Left renal cortex interstitium (tissue), 4 donors: ENCODE measurements around the gene KBTBD13. TPM values are rescaled to one million over a fixed set of nuclear protein-coding genes. Genes with fewer than 3 reads are reported as not detected.

ENCODE experiments used
- DNase-seq, 4 donors: peaks; one replicate each; pipeline ENCODE4 v3.0.0-alpha.2; 2013; ENCODE audit warnings: low read depth in 4 of 4, low spot score in 2 of 4, missing footprints in 1 of 4
- polyA plus RNA-seq, 4 donors: library from polyadenylated mRNA; unstranded; fragments of 120-200 nt; gene quantifications; one replicate each; pipeline ENCODE4 v1.2.1, GENCODE V29; 2013; ENCODE audit not compliant: insufficient read length in 4 of 4

KBTBD13 gene
- polyA plus RNA-seq, 4 donors: 0.04 to 0.05 (median 0.05) TPM; not detected in 1

DNA sequence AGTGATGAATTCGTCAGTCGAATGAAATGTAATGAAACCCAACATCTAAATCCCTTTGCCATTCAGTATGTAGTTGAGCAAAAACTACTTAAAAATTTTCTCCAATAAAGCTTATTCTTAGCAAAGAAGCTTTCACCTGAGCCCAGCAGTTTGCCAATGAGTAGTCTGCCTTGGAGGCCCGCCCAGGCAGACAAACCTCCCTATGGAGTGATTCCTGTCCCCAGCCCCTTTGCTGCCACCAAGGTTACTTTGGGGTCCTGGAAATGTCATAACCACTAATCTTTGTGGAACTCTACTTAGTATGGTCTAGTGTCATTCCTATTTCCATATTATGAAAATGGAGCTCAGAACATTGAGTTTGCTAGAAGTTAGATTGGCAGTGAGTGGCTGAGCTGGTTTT, 26.4 kb downstream of the KBTBD13 start:
- DNase-seq: no peak

DNA sequence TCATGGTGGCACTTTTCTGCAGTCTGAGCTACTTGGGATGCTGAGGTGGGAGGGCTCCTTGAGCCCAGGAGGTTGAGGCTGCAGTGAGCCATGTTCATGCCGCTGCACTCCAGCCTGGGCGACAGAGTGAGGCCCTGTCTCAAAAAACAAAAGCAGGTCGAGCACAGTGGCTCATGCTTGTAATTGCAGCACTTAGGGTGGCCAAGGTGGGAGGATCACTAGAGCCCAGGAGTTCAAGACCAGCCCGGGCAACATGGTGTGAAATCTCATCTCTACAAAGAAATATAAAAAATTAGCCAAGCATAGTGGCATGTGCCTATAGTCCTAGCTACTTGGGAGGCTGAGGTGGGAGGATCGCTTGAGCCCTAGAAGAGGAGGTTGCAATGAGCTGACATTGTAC, 28.5 kb downstream of the KBTBD13 start:
- no peak for DNase-seq

DNA sequence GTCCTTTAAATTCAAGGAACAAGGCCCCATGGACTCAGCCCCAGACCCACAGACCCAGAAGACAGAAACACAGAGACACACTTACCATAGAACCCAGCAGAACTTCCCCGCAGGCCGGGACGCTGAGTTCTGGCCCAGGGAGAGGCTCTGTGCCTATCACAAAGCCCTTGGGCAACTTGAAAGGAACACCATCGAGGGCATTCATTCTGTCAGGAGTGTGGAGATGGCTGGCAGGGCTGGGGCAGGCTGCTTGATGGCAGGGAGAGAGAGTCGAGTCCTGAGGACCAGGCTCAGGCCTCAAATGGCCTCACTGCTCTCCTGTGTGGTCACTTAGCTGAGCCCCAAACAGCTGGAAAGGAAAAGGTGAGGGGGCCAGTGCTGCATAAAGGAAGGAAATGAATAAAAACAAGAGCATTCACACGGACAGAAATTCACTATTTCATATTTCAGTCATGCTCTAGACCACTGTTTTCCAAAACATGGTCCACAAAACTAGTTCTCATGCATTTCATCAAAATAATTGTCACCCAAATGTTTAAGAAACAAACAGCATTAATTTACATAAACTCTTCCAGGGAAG, 29.6 kb downstream of the KBTBD13 start:
- DNase-seq: no peak

DNA sequence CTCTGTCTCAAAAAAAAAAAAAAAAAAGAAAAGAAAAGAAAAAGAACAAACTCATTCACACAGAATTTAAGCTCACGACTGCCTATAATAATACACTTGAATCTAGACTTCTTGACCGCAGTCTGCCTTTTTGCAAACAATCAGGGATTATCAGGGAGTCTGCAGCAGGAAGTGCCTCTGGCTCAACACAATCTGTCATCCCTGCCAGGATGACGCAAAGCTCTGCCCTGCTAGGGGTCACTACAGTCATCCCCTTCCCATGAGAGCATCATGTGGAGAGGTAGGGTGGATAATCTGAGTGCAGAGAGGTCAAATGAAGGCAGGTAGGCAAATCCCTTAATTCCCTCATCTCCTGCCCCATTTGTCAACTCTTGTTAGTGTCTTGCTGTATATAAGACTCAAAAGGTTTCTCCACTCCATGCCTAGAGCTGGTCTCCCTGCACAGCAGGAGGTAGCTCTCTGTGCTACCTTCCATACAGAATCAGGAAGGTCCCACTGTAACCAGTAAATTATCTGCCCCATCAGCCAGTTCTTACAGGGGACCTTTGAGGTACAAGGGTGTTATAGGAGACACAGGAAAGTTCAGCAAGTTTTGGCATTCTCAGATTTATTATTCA, 34.2 kb downstream of the KBTBD13 start:
- no peak for DNase-seq

DNA sequence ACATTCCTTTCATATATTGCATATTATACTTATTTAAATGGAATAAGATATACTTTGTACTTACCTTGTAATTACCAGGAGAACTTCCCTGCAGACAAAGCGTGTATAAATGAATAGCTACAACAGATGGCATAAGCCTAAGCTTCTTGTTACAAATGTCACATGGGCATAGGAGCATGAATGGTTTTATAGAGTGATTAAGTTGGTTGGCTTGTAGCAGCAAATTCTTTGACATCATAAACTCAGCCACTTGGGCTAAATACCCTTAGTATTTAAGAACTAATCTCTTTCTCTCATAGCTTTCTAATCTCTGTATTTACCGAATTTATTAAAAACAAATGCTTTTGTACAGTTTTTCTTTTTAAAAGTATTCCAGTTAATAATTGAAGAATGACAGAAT, 38.5 kb downstream of the KBTBD13 start, which contains the start of gene UBAP1L:
TSS of gene UBAP1L (minus strand) at position 115 of the 400 bp plus-strand sequence. CDS start 8,985 bp downstream, outside the sequence.
- DNase-seq: no peak

DNA sequence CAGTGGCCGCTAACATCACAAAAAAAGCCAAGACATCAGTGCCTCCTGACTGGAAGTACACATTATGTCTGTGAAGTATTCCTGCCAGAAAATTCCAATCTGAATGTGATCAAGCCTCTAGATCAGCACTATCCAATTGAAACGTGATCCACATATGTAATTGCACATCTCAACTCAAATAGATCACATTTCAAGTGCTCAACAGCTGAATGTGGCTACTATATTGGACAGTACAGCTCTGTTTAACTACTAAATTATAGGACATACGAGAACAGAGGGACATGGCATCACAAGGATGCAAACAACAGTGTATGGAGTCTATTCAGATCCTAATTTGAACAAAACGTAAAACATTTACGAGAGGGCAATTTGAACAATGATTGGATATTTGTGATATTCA, 39.0 kb downstream of the KBTBD13 start:
- DNase-seq: no peak

Other genes with a start within 250 kb of the KBTBD13 start
- 10 to 100 TPM; 15.3 to 21.6 (median 19.7) TPM for gene PLEKHO2, start 234.8 kb upstream of the KBTBD13 start, polyA plus RNA-seq
- gene ANKDD1A, start 164.8 kb upstream of the KBTBD13 start, polyA plus RNA-seq: 1 to 10 TPM; 4.2 to 9.5 (median 6.2) TPM
- gene SPG21, start 86.8 kb upstream of the KBTBD13 start, polyA plus RNA-seq: 100 to 1,000 TPM in 3 of 4 donors, 10 to 100 TPM in 1; 99.1 to 120 (median 112) TPM
- gene MTFMT, start 47.1 kb upstream of the KBTBD13 start, polyA plus RNA-seq: 10 to 100 TPM; 13.4 to 18.6 (median 15.3) TPM
- gene SLC51B, start 31.4 kb upstream of the KBTBD13 start, polyA plus RNA-seq: 10 to 100 TPM in 2 of 4 donors, 1 to 10 TPM in 2; 8.5 to 11.7 (median 9.9) TPM
- gene RASL12, start 8.8 kb upstream of the KBTBD13 start, polyA plus RNA-seq: 1 to 10 TPM; 6.1 to 8.1 (median 7.4) TPM
- 1 to 10 TPM; 2.0 to 10.0 (median 6.0) TPM for gene UBAP1L, start 38.5 kb downstream of the KBTBD13 start, polyA plus RNA-seq
- 10 to 100 TPM; 31.1 to 37.7 (median 34.4) TPM for gene PDCD7, start 57.1 kb downstream of the KBTBD13 start, polyA plus RNA-seq
- gene CLPX, start 108.6 kb downstream of the KBTBD13 start, polyA plus RNA-seq: 10 to 100 TPM; 58.5 to 82.8 (median 76.5) TPM
- gene CILP, start 134.7 kb downstream of the KBTBD13 start, polyA plus RNA-seq: 1 to 10 TPM; 3.2 to 4.4 (median 3.9) TPM
- gene PARP16, start 210.1 kb downstream of the KBTBD13 start, polyA plus RNA-seq: 10 to 100 TPM; 16.4 to 18.3 (median 17.7) TPM
- gene RNU5A-1, start 219.3 kb downstream of the KBTBD13 start, polyA plus RNA-seq: not detected
- not detected for gene RNU5B-1, start 227.9 kb downstream of the KBTBD13 start, polyA plus RNA-seq